ENCODE measurements around the gene ASB7.

ASB7 gene

DNA sequence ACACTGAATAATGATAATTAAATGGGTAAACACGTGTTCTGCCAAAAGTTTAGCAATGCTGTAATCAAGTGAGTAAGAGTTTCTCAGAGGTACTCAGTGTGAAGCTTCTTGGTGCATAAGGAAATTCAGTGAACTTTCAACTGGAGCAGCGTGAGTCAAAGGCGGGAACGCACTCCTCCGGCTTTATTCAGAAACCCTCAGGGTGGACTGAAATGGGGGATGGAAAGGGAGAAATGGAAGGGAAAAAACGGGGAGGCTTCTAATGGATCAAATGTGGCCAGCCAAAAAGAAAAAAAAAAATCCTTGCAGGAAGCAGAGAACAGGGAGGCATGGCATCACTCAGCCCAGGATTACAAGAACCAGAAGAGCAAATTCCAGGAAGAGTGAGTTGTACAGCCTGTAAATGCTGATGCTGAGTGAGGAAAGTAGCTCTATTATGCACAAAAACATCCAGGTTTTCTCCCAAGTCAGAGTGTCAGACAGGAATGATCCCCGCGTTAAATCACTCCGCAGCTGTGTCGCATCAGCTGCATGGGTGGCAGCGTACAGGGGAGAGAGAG lies 85.3 kb downstream of the ASB7 start:
- no peak for DNase-seq

DNA sequence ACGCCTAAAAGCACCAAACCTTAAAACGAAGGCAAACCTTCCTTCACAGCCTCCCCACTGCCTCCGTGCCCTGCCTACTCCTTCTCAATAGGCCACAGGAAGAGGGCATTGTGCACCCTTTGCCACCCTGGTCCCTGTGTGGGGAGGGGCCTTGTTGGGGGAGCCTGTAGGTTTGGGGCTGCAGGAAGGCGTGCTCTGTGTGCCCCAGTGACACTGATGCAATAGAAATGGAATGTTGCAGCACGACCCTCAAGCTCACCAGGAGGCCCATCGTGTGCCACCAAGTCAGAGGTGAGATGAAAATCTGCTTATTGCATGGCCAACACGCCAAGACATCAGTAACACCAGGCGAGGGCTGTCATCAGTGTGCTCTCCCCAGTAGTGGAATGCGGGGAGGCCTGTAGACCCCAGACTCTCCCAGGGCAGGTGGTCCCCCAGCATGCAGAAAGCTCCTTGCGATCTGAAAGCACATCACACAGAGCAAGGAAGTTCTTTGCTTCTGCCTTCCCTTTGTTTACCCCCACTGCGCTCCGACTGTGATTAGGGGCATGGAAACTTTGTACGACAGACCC lies 86.2 kb downstream of the ASB7 start:
- no peak for DNase-seq

DNA sequence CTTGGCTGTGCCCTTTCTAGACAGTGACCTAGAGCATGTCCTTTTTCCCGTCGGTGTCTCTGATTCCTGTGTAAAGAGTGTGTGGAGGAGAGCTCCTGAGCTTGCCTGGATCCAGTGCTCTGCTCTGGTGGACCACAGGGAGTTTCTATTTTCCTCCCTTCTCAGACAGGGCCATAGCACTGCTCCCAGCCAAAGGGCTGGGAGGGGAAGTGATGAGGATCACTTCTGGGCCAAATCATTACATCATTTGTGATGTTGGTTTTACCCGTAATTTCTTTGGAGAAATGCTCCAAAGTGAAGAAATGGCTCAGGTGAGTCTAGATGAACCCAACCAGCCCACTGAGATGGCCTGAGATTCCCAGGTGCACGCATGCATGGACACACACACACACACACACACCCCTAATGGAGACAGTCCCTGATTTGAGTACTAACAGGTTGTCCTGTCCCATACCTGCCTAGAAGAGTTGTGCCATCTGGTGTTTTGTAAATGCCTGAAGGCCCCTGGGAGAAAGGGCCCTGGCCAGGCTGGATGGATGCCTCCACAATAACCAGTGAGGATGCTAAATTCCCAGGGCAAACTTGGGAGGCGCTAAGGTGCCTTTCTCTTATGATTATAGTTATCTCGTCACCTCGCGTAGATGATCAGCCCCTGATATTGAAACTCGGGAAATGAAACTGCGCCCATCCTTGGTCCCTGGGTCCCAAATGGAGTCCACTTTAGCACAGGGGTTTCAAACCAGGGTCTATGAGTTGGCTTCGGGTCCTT lies 86.9 kb downstream of the ASB7 start:
- DNase-seq, result no peak

GRCh38 chr15:100690032-100690794 lies 87.8 kb downstream of the ASB7 start:
- DNase-seq, result no peak

DNA sequence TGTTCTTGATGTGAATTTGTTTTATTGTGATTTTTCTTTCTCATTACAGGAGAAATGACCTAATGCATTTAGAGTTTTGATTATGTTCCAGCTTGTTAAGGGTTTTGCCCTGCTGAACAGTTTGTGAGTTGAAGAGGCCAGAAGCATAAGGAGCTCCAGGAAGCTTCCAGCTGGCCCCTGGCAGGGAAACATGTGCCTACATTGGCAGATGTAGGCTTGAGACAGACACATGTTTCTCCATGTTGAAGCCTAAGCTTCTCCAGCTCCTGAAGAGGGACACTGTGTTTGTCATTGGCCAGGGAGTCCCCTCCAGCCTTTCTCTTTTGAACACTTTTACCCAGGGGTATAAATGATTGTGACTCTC lies 88.4 kb downstream of the ASB7 start:
- DNase-seq, result no peak

- DNase-seq, result no peak
Measured at GRCh38 chr15:100691321-100691720, 88.9 kb downstream of the ASB7 start.

- no peak for DNase-seq
Measured at GRCh38 chr15:100692246-100692645, 89.9 kb downstream of the ASB7 start.

GRCh38 chr15:100692671-100693070 lies 90.3 kb downstream of the ASB7 start:
- DNase-seq, result no peak

DNA sequence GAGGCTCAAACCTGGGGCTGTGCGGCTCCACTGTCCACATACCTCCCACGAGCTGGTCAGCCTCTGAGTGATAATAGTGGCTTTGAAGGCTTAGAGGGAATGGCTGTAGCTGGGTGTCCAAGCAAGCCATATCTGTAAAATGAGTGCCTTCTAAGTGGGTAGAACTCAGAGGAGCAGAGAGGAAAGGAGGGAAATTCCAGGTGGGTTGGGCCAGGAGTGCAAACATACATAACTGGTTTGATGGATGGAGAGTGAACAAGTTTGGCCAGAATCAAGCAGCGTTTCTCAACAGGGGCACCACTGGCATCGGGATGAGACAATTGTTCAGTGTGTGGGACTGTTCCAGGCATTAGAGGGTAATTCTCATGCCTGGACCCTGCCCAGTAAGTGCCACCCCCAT lies 91.1 kb downstream of the ASB7 start:
- no peak for DNase-seq

GRCh38 chr15:100694381-100695021 lies 92.1 kb downstream of the ASB7 start:
- no peak for DNase-seq

DNA sequence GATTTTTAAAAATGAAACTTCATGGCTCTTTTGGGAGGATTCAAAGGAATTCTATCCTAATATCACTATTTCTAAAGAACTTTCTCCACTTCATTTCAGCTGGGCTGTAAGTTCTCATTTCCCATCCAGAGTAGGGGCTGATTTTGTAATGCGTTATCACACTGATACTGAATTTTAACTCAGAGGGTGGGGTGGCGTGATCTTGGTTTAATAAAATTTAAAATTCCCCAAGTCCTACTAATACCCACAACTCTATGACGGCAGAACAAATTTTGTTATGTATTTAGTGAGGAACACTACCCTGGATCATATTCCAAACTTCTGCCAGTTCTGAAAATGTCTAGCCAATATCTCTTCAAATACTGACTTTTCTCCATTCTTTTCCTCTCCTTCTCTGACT lies 92.7 kb downstream of the ASB7 start:
- DNase-seq, result no peak

DNA sequence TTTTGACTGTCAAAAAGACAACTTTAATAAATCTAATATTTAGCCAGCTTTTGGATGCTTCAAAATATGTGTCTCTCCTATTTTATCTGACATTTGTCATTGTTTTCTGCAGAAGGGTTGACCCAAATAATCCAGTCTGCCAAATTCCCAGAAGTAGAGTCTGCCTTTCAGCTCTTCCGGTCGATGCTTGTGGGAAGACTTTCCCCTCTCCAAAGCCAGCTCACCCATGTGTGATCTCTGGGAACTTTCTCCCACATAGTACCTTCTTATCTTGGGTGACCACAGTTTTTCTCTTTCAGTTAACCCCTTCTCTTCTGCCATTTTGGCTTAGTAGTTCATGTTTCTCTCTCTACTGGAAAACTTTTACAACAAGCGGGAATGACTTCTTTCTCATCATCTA lies 94.1 kb downstream of the ASB7 start:
- no peak for DNase-seq

Data from SHP77 (cell line).